Loucy (cell line): Measurements from ENCODE around the gene EIF1AX.

Experiments
- CTCF ChIP-seq: fragments of 200-600 bp; sonication (generic); conservative IDR thresholded peaks from 2 replicates; pipeline ENCODE4 v1.5.1; 2014; ENCODE audit warnings: mild to moderate bottlenecking, antibody characterized with exemption, low read length
- EZH2phosphoT487 ChIP-seq: fragments of 200-600 bp; IDR thresholded peaks from 2 replicates; pipeline ENCODE4 v1.6.1; 2018; ENCODE audit warnings: antibody characterized with exemption, mild to moderate bottlenecking, moderate library complexity, borderline replicate concordance

DNA sequence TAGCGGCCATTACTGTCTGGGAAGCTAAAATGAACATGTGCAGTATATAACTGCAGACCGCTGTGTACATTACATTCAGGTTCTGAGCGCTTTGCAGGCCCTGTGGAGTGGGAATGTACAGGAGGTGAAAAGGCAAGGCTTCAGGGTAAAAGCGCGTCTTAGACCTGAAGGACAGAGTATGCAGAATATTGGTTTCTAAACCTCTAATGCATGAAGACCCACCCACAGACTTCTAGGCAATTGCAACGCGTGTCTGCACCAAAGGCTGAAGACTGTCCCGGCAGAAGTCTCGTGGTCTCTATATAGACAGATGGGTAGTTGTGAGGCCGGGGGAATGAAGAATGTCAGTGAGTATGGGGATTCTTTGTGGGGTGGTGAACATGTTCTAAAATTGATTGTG, 30.4 kb downstream of the EIF1AX start:
- no peak for TF ChIP-seq CTCF
- no peak for TF ChIP-seq EZH2phosphoT487
